Glutamatergic neuron (in vitro differentiated cells): ENCODE data around the gene SYCP3. TPM values are rescaled to one million over a fixed set of nuclear protein-coding genes. Genes with fewer than 3 reads are reported as not detected.

Source experiments
- DNase-seq: peaks from one replicate; pipeline ENCODE4 v3.0.0; 2022
- H3K27ac Mint-ChIP-seq: one replicate; pipeline ENCODE4 v1.8.0; 2020; ENCODE audit warnings: mild to moderate bottlenecking, mixed read lengths, inconsistent platforms; ENCODE audit not compliant: unreplicated experiment
- H3K27me3 Mint-ChIP-seq: one replicate; pipeline ENCODE4 v1.8.0; 2020; ENCODE audit warnings: mild to moderate bottlenecking, moderate library complexity, mixed read lengths, inconsistent platforms; ENCODE audit not compliant: unreplicated experiment
- H3K36me3 Mint-ChIP-seq: one replicate; pipeline ENCODE4 v1.8.0; 2020; ENCODE audit warnings: mild to moderate bottlenecking, mixed read lengths, inconsistent platforms; ENCODE audit not compliant: unreplicated experiment
- H3K4me1 Mint-ChIP-seq: one replicate; pipeline ENCODE4 v1.8.0; 2020; ENCODE audit warnings: mild to moderate bottlenecking, low read depth, mixed read lengths, inconsistent platforms; ENCODE audit not compliant: unreplicated experiment
- H3K4me3 Mint-ChIP-seq: one replicate; pipeline ENCODE4 v1.8.0; 2020; ENCODE audit warnings: mild to moderate bottlenecking, mixed read lengths, inconsistent platforms; ENCODE audit not compliant: unreplicated experiment
- H3K9me3 Mint-ChIP-seq: one replicate; pipeline ENCODE4 v1.8.0; 2020; ENCODE audit warnings: mild to moderate bottlenecking, moderate library complexity, mixed read lengths, inconsistent platforms; ENCODE audit not compliant: unreplicated experiment
- CTCF ChIP-seq: fragments of 200-600 bp; sonication (generic); IDR thresholded peaks from one replicate; pipeline ENCODE4 v1.5.0; 2021; ENCODE audit not compliant: partially characterized antibody, unreplicated experiment
- total RNA-seq: library from RNA; stranded (reverse); fragmentation: NEBNext Ultra II Directional; extraction: Animal tissue kit (Norgen Biotek cat#: 25700); gene quantifications from one replicate; pipeline ENCODE4 v1.2.1, GENCODE V29; 2021; ENCODE audit not compliant: unreplicated experiment

The SYCP3 gene
- total RNA-seq, 1 donor from 2014 or later = not detected

GRCh38 chr12:101720118-101720517 is 19.1 kb downstream of the SYCP3 start:
- DNase-seq = no peak
- no peak for TF ChIP-seq CTCF
- Mint-ChIP-seq H3K9me3 (no peaks in the 10 kb centered on the region), H3K4me1 (no peaks in the 10 kb centered on the region), H3K36me3 (no peaks in the 10 kb centered on the region), H3K27me3 (no peaks in the 10 kb centered on the region), H3K4me3 (no peak overlapping the region), H3K27ac (no peak overlapping the region)

- Mint-ChIP-seq H3K4me3 (no peak overlapping the region), H3K27ac (no peak overlapping the region), H3K9me3 (no peaks in the 10 kb centered on the region), H3K36me3 (no peaks in the 10 kb centered on the region), H3K4me1 (no peaks in the 10 kb centered on the region), H3K27me3 (no peaks in the 10 kb centered on the region)
- no peak for DNase-seq
- no peak for TF ChIP-seq CTCF
Observed at GRCh38 chr12:101719566-101719965, 19.7 kb downstream of the SYCP3 start.

- no peaks in the 10 kb centered on the region for H3K27me3 Mint-ChIP-seq
- DNase-seq = no peak
- no peak overlapping the region for H3K27ac Mint-ChIP-seq
- no peak for TF ChIP-seq CTCF
- H3K4me1 Mint-ChIP-seq = no peaks in the 10 kb centered on the region
- no peaks in the 10 kb centered on the region for H3K9me3 Mint-ChIP-seq
- H3K4me3 Mint-ChIP-seq = no peak overlapping the region
- no peaks in the 10 kb centered on the region for H3K36me3 Mint-ChIP-seq
Observed at GRCh38 chr12:101714877-101715444, 24.3 kb downstream of the SYCP3 start.

- TF ChIP-seq CTCF = no peak
- H3K9me3 Mint-ChIP-seq = no peaks in the 10 kb centered on the region
- H3K4me1 Mint-ChIP-seq = no peaks in the 10 kb centered on the region
- DNase-seq = no peak
- no peaks in the 10 kb centered on the region for H3K27me3 Mint-ChIP-seq
- no peak overlapping the region for H3K27ac Mint-ChIP-seq
- H3K36me3 Mint-ChIP-seq = no peaks in the 10 kb centered on the region
- no peak overlapping the region for H3K4me3 Mint-ChIP-seq
Observed at GRCh38 chr12:101713930-101714329, 25.3 kb downstream of the SYCP3 start.

GRCh38 chr12:101713059-101713682 is 26.1 kb downstream of the SYCP3 start:
- Mint-ChIP-seq H3K4me1 (no peaks in the 10 kb centered on the region), H3K27ac (no peak overlapping the region), H3K9me3 (no peaks in the 10 kb centered on the region), H3K36me3 (no peaks in the 10 kb centered on the region), H3K4me3 (no peak overlapping the region), H3K27me3 (no peaks in the 10 kb centered on the region)
- no peak for TF ChIP-seq CTCF
- DNase-seq = no peak
